GM21515 (cell line): ENCODE measurements around the gene ARPC5L.
A peak's percentile ranks its signal among the peaks of the same experiment; 100 is the strongest.
"Not testable (repeated sequence)": the region's sequence is repeated elsewhere in the genome, so short reads cannot be mapped to it uniquely, and the experiment has no call there.

Experiments
- ATAC-seq: cut with Tn5 transposase; IDR thresholded peaks from one replicate; pipeline ENCODE4 v1.9.1; 2021; ENCODE audit not compliant: unreplicated experiment

The ARPC5L gene

GRCh38 chr9:124840300-124840833 lies 21.6 kb upstream of the ARPC5L start:
- no peak for ATAC-seq

- no peak for ATAC-seq
These were observed 20.7 kb upstream of the ARPC5L start for GRCh38 chr9:124841075-124841821.

- ATAC-seq = no peak
These were observed 18.4 kb upstream of the ARPC5L start for GRCh38 chr9:124843456-124844034.

- no peak for ATAC-seq
These were observed 17.6 kb upstream of the ARPC5L start for GRCh38 chr9:124844291-124844690.

GRCh38 chr9:124846467-124846866 lies 15.5 kb upstream of the ARPC5L start:
- not testable (repeated sequence) for ATAC-seq

- ATAC-seq = no peak
These were observed 15.0 kb upstream of the ARPC5L start for GRCh38 chr9:124846969-124847368.

GRCh38 chr9:124849801-124850200 lies 12.1 kb upstream of the ARPC5L start:
- no peak for ATAC-seq

GRCh38 chr9:124852121-124852828 lies 9.7 kb upstream of the ARPC5L start:
- no peak for ATAC-seq

- peak; percentile 73 for ATAC-seq
These were observed 8.9 kb upstream of the ARPC5L start, which contains the start of gene WDR38 for GRCh38 chr9:124852829-124853531. TSS of gene WDR38 (plus strand) at chr9:124853460. CDS start at chr9:124853532, 72 bp downstream.

GRCh38 chr9:124853605-124854143 lies 8.3 kb upstream of the ARPC5L start:
- ATAC-seq = no peak

GRCh38 chr9:124854161-124854560 lies 7.8 kb upstream of the ARPC5L start:
- no peak for ATAC-seq

- ATAC-seq = no peak
These were observed 7.1 kb upstream of the ARPC5L start for GRCh38 chr9:124854822-124855221.

GRCh38 chr9:124855566-124855943 lies 6.4 kb upstream of the ARPC5L start:
- no peak for ATAC-seq

- ATAC-seq = no peak
These were observed 5.8 kb upstream of the ARPC5L start for GRCh38 chr9:124855944-124856765.

GRCh38 chr9:124857533-124858162 lies 4.3 kb upstream of the ARPC5L start:
- ATAC-seq = no peak

- ATAC-seq = no peak
These were observed 3.4 kb upstream of the ARPC5L start for GRCh38 chr9:124858330-124859046.

- no peak for ATAC-seq
These were observed 1.9 kb upstream of the ARPC5L start for GRCh38 chr9:124859803-124860581.
